Activated CD8-positive, alpha-beta memory T cell treated with anti-CD3 and anti-CD28 coated beads, Interleukin-2, amount 50 U/mL, for 24 hours (primary cell): ENCODE results near the gene ATP10A.

Experiments used
- DNase-seq: peaks from one replicate; pipeline ENCODE4 v3.0.0-alpha.2; 2020; ENCODE audit errors: extremely low read depth

Gene ATP10A

DNA sequence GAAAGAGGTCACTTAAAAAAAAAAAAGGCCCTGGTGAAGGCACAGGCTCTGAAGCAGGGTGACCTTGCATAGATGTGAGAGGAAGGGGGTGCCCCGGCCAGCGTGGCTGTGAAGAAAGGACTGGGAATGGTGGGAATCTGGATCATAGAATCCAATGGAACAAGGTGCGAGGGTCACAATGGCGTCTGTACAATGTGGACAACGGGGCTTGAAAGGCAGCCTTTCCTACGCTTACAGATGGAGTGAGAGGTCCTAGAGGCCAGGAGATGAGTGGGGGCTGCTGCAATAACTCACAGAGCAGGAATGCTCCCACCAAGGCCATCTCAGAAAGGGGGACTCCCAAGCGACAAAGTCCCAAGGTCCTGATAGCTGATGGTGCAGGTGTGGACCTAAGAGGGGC is 162.2 kb downstream of the ATP10A start:
- DNase-seq, result no peak

DNA sequence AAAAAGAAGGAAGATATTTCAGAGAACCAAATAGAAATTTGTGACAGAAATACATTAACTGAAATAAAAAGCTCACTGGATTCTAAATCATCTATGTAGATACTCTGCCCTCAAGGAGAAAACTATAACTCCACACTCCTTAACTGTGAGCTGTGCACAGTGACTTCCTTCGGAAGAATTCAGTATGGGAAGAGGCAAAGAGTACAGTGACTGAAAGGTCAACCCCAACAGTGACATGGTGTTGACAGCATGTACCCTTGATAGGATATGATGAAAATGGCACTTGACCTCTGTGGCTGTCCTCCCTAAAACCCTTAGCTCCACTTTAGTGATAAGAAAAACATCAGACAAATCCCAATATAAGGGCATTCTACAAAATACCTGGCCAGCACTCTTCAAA is 165.5 kb downstream of the ATP10A start:
- no peak for DNase-seq

DNA sequence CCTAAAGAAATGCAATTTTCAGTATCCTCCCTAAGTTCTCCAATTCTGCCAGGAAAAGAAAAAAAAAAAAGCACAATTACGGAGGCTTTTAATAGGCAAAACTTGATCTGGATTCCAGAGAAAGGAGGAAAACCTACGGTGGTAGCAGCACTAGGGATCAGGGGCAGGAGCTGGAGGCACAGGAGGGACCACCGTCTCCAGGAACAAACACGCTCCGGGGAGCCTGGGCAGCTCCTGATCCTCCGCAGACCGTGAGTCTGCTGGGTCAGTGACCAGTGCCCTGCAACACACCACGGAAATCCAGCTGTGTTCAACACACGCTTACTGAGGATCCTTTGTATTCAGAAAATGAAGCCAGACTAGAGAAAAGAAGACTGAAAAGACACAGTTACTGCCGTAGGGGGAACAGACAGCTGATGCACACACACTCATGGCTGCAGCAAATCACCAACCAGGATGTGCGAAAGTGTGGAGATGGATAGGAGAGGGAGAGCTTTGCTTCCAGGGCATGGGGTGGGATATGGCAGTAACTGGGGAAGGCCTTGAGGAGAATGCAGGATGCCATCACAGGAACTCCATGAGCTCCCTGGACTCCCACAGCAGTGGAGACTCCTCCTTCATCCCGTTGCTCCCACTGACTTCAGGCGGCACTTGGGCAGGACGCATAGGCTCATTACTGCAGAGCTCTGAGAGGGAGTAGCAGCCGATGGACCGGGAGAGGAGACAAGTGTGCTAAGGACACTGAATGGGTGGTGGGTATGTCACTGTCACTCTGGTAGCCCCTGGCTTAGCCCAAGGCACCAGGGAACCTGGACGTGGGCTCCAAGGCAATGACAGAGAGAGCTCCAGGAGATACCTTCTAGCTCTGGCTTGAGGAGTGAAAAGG is 167.0 kb downstream of the ATP10A start:
- DNase-seq, result no peak

DNA sequence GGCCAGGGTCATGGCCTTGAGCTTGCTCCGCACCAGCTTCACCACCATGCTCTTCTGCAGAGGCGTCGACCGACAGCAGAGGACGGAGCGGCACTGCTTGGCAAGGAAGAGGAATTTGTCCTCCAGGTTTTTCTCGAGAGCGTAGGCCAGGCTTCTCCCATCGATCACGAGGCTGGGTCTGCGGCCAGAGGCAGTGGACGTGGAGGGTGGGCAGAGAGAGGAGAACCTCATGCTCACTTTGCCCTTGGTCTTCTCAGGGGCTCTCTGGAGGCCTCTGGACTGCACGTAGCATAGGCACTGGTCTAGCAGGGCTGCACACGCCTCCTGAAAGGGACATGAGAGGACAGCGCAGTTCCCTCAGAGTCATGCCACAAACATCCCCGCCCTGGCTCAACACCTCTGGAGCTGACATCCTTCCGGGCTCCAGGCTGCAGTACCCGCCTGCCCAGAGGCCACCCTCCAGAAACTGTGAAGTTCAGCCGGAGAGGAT is 168.3 kb downstream of the ATP10A start:
- no peak for DNase-seq

DNA sequence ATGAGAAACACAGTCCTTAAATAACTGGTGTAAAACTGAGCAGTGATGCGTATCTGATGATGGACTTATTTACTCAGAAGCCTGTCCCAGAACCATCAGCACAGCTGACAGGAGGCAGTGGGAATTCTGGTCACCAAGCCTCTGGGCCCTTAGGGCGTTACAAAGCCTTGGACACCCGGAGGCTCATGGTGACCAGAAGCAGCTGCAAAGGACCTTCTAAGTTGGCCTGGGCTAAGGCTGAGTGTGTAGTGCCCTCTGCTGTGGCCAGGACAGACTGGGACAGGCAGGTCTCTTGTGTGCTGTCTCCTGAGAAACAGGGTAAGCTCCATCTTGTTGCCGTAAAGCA is 168.9 kb downstream of the ATP10A start:
- DNase-seq, result no peak

DNA sequence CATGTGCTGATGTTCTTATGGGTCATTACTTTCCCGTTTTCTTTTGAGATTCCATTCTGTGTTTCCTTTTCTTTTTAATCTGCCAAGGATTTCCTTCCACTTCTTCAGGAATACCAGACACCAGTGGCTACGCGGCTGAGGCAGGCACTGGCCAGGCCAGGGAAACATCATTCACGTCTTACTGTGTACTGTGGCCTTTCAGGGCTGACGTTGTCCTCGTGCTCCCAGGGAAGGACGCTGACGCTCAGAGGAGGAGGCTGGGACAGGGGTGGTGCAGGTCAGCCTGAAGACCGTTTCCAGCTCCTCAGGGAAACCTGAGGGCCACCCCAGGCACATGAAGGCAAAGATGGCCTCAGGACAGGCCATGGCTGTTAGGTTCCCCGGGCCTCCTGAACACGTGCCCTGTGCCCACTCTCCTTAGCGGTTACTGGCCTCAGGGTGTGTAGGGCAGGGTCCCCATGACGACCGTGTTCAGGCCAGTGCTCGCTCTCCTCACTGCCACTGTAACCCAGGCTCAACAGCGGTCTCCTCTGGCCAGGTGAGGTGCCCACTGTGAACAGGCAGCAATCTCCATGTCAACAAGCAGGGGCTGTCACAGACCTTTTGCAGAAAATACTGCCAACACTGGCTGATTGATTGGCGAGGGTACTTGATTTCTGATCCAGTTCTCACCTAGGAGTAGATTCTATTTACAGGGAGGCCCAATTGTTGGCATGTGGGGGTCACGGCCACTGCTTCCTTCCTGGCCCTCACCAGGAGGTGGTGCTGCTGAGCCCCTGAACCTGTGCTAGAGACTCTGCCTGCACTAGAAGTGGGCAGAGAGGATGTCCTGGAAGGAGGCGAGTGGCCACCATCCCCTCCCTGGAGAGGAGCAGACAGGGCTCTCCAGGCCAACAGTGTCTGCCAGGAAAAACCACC is 169.5 kb downstream of the ATP10A start:
- DNase-seq, result no peak

DNA sequence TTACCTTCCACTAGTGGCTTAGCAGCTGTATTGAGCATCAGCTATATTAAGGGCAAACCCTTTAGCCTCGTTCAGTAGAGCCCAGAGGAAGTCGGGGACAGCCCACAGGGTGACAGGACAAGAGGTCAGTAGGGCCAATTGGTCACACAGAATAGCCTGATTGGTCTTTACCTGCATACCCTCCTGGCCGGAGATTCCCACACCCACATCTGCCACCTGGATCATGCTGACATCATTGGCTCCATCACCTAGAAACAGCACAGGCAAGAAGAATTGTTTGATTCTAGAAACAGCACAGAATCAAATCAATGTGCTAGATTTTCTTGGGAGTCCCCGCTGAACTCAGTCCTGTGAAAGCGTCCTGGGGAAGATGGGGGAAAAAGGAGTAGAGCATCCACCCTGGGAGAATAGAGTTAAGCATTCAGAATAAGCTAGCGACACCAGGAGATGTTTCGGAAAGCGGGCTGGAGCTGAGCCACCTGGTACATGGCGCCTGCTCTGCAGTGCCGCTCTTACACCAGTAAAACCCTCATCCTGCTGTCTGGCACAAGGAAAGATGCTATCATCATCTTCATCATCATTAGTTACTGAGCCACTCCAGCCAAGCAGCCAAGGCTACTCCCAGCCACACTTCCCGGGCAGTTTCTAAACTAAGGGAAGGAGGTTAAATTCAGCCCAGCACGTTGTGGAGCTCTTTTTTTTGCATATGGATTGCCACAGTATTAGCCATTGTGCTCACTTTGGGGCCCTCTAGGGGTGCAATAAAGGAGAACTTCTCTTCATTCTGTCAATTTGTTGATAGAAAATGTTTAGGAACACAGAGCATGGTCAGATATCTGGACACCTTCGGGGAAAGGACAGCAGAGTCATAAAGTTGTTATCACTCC is 171.3 kb downstream of the ATP10A start:
- no peak for DNase-seq

DNA sequence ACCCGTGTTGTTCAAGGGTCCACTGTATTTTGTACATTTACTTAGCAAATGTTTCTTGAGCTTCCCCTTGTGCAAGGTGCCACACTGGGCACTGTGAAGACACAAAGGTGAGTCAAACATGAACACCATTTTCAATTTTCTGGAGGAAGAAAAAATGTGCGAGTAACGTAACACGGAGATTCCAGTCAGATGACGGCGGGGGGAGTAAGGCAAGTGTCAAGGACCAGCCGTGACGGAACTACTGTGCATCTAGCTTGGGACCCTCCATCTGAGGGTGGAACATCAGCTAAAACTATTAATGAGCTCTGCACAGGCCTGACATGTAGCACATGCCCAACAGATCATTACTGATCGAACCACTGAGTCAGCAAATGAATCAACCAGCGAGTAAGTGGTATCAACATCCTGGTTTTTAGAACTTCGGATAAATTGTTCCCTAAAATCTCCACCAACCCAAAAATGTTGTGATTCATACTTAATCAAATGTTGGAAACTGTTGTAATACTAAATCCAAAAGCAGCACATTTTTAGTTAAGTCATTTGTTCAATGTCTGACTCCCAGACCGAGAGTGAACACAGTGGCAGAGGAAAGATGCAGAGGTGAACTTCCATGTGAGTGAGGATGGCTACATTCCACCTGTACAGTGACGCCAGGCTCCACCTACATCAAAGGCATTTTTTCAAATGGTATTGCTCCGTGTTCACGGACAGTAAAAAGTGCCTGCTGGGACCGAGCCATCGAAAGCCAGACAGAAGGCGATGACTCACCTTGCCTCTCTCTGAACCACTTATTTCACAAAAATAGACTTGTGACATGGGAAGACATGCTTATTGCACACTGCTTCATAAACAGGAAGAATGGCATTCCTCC is 172.2 kb downstream of the ATP10A start:
- DNase-seq, result no peak

DNA sequence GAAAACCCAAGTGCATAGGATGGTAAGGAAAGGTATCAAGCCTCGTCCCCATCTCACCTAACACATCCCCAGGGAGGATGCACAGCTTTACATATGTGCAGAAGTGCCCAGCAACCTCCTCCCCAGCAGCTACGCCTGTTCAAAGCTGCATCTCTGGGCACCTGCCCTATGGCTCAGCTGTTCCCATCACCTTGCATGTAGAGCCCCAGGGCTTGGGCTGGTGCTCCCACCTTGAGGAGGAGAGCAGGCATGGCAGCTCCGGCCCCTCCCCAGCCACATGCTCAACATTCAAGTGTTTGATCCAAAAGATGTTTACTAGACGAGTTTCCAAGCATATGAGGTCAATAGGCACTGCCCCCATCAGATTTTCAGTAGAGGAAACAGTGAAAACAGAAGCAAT is 173.5 kb downstream of the ATP10A start:
- no peak for DNase-seq

DNA sequence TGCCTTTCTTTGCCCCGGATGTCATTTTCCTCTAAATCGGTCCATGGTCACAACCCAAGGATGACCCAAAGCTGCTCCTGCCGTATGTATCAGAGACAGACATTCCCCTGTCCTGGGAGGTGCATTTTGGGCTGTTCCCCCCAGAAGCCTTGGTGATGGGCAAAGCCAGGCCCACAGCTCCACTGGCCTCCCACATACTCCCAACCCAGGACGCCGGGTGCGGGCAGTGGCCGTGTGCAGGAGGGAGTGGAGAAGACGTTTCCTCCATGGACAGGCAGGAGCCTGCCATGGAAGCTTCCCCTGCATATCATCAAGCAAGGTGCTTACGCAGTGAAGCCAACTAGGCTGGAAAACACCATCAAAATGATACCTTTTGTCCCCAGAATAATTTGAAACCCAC is 175.0 kb downstream of the ATP10A start:
- no peak for DNase-seq

DNA sequence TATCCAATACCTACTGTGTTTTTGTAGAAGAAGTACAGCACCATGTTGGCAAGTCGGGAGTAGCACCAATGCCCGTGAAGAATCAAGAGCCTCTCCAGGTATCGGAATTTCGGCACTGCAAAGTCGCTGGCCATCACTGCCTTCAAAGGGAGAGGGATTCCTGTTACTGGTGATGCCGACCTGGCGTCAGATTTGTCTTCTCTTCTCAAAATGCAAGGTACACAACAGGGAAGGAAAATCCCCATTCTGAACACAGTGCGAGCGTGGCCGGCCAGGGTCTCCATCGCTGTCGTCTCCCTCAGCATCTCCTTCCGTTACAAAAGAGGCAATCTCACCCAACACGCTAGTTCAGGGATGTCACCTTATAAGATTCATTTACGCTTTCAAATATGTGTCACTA is 175.4 kb downstream of the ATP10A start:
- no peak for DNase-seq

DNA sequence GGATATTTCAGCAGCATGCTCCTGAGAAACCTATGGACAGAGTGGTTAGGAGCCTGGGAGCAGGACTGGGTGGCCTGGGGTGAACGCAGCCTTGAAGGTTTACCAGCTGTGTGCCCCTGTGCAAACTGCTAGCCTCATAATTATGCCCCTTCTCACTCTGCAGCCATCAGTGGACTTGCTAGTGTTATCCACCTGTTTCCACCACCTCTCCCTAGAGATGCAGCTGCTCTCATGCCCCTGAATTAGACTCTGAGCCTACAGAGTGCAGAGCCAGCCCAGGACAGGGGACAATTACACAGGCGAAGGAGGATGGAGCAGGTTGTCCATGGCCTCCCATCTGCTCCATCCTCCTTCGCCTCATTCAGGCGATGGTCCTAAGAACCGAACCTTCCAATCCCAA is 175.9 kb downstream of the ATP10A start:
- DNase-seq, result no peak

DNA sequence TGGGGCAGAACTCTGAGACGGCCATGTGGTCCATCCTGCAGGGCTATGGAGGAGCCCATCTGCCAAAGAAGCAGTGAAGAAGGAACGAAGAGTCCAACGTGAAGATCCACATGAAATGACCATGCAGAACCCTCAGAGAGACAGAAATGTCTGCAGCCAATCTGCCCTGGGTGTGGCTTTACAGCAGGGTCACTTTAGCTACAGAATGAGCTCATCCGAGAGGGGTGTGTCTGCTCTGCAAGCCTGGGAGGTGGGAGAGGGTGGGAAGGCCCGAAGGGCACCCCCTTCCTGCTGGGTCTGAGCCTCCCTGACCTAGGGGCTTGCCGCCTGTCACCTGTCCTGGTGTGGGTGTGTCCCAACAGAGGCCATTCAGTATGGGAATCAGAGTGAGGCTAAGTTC is 176.3 kb downstream of the ATP10A start:
- no peak for DNase-seq

DNA sequence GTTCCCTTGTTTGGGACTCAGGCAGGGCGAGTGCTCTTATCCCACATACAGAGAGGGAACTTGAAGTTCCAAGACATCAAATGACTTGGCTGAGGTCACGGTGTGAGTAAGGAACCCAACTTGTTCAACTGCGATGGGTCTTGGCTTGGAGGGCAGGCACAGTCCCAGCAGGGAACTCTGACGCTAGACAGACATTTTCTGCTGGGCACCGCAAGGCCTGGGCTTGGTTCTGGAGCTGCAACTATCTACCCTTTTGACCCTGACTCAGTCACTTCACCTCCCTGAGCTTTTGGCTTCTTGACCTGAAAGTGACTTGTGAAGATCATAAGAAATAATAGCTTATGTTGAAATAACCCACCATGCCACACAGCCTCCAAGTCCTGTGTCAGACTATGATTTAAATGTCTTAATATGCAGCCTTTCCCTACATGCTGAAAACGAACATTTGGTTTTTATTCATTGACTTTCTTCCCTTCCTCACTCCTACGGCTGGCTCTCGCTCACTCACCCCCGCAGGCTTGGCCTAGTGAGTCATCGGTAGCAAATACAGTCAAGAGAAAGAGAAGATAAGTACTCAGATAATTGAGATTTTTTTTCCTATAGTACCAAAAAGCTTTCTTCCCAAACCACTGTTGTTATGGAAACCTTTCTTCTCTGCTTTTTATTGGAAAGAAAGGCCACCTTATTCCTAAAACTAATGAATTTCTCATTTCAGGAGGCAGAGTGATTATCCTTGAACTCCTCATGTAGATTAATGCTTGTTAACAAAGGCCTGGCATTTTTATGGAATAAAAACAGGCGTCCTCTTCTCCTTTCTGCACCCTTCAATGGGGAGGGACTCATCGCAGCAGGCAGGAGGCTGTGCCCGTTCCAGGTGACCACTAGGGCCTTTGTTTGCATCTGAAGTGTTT is 178.4 kb downstream of the ATP10A start:
- DNase-seq, result no peak

DNA sequence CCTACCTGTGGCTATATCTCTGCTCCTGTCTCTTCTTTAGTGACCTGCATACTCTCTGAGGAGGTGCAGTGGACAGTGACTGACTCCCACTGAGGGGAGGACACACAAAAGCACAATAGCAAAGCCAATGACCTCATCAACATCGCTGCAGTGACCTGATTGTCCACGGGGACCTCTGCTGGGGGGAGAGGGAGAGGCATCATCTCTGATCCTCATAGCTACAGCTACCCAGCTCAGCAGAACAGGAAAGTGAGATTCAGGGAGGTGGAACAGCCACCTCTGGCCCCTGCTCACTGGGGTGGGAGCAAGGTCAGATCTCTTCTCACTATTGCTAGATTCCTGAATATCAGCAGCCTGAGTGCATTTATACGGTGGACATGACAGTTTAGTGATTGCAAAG is 179.2 kb downstream of the ATP10A start:
- DNase-seq, result no peak

DNA sequence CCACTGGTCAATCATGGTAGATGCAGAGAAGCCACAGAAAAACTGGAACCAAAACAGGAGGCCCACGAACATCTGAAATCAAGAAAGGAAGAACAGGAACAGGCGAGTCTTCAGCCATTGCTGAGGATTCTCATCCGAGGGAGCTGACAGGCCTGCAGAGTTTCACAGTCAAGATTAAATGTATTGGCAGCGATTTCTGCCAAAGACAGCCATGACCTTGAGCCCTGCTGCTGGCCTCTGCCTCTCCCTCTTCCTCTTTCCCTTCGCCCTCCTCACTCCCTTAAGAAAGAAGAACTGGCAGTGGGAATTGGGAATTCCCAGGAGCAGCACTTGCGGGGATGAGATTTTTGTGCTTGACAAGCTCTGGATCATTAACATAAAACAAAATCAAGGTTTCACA is 179.7 kb downstream of the ATP10A start:
- DNase-seq, result no peak

DNA sequence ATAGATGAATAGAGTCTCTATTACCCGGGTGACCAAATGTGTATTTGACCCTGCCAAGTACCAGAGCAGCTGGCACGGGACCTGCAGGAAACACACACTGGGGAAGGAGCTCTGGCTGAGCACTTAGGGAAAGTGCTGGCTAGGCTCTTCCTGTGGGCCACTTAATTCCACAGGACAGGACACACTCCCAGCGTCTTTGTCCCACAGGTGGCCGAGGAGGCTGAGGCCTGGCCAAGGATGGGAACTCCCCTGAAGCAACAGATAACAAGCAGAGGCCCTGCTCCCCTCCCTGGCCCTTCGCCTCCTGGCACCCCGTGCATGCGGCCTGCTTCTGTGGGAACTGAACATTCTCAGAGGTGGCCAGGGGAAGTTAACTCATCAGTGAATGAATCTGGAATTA is 180.8 kb downstream of the ATP10A start:
- DNase-seq, result no peak

DNA sequence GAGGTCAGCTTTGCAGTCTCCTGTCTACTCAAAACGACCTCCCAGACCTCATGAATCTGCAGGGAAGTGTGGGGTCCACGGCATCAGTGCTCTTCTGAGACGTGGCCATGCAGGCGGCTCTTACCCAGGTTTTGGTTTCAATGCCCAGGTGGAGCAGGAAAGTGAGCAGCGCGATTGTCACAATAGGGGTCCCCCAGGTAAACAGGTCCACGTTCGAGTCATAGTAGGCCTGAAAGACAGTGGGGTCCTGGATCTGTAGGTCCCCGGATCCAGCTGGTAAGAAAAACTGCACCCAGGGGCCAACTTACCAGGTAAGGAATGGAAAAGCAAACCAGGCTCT is 182.5 kb downstream of the ATP10A start:
- DNase-seq, result no peak

DNA sequence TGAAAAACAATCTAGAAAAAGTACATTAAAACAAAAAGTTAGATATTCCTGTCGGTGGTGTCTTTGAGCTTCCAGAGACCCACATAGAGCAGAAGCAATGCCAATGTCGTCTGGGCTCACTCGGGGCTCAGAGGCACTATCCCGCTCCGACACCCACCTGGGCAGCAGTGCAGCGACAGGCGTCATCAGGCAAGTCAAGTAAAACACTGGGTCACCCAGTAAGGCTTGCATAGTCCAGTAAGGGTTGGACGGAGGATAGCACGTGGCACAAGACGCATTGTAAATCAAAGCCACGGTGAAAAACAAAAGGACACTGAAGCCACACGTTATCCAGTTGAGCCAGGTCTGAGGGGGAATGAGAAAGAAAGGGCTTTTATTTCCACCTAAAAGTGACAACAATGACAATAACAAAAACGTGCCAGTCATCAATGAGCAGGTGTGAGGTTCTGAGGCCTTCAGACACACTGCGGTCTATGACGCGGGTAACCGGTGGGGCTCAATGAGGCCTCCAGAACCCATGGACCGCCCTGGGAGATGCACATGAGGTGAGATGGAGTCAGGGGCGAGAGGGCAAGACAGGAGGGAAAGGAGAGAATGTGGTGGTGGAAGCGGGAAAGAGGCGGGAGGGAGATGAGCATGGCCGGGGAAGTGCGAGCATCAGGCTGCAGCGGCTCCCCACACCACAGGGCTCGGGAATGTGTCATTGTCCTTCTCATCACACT is 183.0 kb downstream of the ATP10A start:
- DNase-seq, result no peak
